GM18517 (cell line): ENCODE data around the gene CCNB2.
"Not testable (repeated sequence)": the region's sequence is repeated elsewhere in the genome, so short reads cannot be mapped to it uniquely, and the experiment has no call there.

Experiments
- ATAC-seq: cut with Tn5 transposase; IDR thresholded peaks from one replicate; pipeline ENCODE4 v1.9.1; 2021; ENCODE audit warnings: mild to moderate bottlenecking, moderate library complexity; ENCODE audit not compliant: unreplicated experiment

Gene CCNB2

DNA sequence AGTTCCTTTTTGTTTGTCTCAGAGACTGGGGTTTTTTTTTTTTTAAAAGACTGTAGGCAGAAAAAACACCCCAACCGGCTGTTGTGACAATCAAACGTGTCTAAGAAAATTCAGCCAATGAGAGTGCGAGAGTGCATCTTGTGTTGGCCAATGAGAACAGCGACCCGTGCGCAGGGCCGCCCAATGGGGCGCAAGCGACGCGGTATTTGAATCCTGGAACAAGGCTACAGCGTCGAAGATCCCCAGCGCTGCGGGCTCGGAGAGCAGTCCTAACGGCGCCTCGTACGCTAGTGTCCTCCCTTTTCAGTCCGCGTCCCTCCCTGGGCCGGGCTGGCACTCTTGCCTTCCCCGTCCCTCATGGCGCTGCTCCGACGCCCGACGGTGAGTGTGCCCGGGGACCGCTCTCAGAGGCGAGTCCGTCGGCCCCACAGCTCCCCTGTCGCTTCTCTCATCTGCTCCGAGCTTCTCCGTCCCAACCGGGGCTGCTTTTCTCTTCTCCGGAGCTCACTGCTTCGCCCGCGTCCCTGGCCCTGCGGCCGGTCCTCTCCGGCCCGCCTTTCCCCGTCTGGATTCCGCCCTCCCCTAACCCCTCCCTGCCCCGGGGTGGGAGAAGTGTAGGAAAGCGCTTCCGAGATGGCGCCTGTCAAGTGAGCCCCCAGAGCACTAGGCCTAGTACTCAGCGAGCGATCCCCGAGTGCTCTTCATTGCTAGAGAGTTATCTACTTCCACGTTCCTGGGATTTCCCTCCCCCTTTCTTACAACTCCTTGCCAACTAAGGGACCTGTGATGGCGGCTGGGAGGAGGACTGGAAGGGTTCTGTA is at the start of gene CCNB2:
TSS of gene CCNB2 (plus strand) at position 235 of the 821 bp plus-strand sequence. CDS start at position 358, 123 bp downstream.
- peak; percentile 96 for ATAC-seq

DNA sequence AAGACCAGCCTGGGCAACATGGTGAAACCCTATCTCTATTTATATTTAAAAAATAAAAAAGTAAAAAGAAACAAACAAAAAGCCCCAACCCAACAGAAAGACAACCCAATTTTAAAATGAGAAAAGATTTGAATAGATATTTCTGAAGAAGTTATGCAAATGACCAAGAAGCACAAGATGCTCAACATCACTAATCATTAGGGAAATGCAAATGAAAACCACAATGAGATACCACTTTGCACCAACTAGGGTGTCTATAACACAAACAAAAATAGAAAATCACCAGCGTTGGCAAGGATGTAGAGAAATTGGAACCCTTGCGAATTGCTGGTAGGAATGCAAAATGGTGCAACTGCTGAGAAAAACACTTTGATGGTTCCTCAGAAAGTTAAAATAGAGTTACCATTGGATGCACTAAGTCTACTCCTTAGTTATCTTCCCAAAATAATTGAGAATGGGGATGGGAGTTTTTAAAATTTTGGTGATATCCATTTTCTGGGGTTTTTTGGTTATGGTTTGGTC is 45.8 kb upstream of the CCNB2 start:
- ATAC-seq: no peak

DNA sequence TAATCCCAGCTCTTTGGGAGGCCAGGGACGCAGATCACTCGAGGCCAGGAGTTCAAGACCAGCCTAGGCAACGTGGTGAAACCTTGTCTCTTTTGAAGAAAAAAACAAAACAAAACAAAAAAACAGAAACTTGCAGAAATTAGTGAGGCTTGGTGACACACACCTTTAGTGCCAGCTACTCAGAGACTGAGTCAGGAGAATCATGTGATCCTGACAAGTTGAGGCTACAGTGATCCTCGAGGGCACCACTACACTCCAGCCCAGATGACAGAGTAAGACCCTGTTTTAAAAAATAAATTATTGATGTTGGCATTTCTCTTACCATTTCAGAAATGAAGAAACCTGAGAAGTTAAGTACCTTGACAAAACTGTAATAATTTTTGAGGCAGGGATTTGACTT is 44.6 kb upstream of the CCNB2 start:
- ATAC-seq: no peak

DNA sequence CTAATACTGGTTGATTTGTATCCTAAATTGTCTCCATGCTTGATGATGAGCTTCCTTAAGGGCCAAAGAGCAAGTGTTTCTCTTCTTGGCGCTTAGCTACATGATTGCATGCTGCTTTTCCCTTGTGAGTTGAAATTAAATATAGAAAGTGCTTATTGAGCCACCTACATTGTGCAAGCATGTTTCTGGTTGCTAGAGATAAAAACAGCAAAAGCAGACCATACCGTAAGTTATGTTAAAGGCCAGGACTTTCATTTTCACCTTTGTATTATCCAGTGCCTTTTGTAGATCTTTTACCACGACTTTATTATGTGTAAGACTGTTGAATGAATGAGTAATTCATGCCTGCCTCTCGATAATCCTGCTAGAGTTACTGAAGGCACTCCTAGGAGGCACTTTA is 41.9 kb upstream of the CCNB2 start:
- ATAC-seq: no peak

DNA sequence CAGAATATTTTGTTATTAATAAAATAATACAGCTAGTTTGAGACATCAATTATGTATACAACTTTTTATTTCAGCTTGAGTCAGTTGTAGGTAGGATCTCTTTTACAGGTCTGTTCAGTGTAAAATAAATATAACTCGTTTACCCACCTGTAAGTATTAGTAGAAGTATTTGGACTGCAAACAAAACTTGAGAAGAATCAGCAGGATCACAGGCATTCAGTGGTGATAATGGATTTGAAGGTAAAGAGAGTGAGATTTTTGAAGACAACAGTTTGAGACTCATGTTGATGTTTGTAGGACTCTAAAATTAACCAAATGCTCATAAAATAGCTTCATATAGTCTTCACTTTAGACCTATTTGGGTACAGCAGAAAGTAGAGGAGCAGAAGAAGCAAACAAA is 35.5 kb upstream of the CCNB2 start:
- ATAC-seq: no peak

DNA sequence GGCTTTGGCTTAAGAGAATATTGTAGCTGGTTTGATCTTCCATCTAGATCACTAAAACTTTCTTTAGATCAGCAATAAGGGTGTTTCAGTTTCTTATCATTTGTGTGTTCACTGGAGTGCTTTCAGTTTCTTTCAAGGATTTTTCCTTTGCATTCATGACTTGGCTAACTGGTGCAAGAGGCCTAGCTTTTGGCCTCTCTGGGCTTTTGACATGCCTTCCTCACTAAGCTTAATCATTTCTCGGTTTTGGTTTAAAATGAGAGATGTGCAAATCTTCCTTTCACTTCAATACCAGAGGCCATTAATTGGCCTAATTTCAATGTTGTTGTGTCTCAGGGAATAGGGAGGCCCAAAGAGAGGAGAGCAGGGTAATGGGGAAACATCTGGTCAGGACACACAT is 30.3 kb upstream of the CCNB2 start:
- peak; percentile 52 for ATAC-seq

DNA sequence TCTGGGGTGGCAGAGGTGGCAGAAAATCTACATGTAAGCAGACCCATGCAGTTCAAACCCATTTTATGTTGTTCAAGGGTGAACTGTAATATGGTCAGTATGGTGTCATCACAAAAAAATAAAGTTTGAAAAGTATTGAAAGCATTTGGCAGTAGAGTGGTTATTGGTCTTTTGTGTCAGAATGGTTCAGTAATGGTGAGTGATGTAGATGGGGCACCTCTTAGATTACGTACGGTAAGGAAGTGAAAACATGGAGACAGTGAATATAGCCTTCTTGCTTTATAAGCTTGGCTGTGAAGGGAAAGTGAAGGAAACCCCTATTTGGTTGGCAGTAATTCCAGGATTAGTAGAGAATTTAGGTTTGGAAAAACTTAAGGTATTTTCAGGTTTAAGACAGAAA is 17.2 kb upstream of the CCNB2 start:
- ATAC-seq: no peak

DNA sequence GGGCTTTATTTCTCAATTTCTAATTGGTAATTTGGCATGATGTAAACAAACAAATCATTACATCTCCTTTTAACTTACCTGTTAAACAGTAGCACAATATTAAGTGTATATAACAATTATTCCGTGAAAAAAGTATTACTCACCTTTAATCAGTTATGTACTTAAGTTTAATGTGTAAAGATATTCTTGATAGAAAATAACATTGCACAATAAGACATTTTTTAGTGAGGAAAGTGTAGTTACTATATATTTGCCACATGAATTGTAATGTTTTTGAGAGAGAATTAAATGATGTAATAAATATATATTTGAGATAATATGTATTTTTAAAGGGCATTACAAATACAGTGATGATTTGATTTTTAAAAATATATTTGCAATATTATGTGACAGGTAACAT is 10.9 kb upstream of the CCNB2 start:
- ATAC-seq: no peak

DNA sequence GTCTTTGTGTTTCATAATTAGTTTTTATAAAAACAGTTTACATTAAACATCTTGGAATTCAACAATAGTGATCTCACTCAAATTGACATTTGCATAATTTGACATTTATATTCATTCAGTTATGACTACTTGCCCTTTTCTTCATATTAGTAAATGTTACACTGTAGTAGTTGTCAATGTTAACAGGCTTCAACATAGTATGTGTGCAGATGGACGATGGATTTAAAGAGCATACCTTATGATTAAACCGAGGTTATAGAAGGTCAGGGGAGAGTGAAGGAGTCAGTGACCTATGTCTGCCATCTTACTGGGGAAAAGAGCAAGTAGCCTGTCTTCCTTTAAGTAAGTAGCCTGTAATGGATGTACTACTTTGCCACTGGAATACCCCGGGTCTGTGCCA is 8.5 kb upstream of the CCNB2 start:
- no peak for ATAC-seq

DNA sequence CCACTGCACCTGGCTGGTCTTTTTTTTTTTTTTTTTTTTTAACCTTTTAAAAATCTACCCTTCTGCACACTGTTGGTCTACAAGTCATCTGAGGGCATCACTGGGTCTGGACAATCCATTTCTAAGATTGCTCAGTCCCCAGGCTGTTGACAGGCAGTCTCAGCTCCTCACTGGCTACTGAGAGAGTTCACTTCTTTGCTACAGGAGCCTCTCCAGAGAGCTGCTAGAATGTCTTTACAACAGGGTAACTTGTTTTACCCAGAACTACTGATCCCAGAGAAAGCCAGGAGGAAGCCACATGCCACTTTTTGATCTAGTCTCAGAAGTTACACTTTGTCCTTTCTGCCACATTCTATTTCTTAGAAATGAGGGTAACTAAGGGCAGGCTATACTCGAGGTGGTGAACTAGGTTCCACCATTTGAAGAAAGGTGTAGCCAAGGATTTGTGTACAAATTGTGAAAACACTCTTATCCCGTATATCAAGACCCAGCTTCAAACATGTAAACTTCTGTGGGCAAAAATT is 5.7 kb upstream of the CCNB2 start:
- ATAC-seq: no peak

DNA sequence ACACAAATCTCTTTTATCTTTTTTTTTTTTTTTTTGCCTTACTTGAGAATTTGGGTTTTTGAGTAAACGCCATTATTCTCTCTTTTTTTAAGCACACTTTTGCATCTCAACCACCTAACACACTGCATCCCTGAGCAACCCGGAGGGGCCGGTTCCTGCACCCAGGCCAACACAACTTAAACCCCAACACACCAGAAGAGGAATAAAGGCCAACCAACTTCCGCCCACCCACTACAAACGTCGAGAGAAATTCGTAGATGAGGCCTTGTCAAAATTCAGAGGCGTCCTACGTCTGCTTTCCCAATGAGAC is 389 bp upstream of the CCNB2 start:
- no peak for ATAC-seq

DNA sequence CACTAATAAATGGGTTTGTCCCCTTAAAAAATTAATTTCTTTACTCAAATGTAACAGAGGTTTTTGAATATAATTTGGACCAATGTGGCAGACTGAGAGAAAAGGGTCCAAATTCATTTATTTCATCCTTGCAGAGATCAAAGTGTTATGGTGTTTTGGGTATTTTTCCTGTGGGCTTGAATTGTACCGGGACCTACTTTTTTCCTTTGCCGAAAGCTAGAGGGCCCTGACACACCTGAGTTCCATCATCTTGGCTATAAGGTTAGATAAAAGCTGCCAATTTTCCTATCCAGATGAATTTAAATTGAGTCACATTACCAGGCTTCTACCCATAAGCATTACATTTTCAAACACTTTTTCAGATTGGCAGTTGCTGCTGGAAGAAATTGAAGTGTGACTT is 908 bp downstream of the CCNB2 start:
- ATAC-seq: no peak

DNA sequence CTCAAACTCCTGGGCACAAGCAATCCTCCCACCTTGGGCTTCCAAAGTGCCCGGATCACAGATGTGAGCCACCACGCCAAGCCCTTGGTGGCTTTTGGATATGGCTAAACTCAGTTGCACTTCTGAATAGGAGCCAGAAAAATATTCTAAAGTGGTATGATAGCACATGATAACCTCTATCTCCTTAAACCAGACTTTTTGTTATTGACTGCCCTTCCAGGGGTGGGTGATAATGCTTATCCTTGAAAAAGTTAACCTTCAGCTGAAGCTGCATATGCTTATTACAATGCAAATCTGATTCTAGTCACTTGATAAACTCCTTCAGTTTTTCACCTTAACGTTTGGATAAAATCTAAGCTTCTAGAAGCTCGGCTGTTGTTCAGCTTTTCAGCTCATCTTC is 6.3 kb downstream of the CCNB2 start:
- no peak for ATAC-seq

DNA sequence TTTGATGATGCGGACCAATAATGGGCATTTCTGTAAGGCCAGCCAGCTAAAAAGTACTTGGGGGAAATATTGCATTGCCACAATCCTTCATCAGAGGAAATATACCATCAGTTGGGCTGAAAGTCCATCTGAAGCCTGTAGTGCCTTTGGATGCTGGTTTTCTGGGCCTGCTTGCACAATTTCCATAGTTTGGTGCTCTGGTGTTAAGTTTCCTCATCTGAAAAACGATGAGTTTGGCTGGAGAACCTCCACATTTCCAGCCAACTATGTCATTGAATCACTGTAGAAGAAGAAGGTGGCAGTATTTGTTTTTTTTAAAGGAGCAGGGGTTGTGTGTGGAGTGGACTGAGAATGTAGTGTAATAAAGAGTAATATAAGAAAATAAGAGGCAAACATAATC is 10.1 kb downstream of the CCNB2 start:
- ATAC-seq: no peak

DNA sequence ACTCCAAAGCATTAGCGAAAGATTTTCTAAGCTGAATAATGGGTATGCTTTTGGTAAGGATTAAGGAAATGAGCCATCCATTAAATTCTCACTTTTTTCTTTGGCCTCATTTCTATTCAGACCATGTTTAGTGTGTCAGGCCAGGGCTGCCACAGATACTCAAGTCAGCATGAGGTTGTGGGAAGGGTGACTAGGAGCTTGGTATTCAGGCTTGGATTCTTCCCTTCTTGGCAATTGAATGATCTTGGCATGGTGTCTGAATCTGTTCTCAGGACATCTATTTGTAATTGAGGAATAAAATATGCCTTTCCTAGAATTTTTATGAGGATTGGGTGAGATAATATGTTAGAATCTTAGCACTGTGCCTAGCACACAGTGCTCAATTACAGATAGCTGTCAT is 11.2 kb downstream of the CCNB2 start:
- no peak for ATAC-seq

DNA sequence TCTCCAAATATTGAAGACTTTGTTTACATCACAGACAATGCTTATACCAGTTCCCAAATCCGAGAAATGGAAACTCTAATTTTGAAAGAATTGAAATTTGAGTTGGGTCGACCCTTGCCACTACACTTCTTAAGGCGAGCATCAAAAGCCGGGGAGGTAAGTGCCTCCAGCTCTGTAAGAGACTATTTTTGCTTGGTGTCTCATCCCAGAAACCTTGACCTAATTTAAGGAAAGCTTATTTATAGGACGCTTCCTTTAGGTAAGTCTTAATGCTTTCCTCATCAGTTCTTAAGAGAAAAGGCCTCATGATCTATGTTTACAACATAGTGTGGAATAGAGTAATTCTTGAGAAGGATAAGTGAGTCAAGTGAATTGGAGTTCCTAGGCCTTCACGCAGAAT is 11.8 kb downstream of the CCNB2 start:
- ATAC-seq: no peak

DNA sequence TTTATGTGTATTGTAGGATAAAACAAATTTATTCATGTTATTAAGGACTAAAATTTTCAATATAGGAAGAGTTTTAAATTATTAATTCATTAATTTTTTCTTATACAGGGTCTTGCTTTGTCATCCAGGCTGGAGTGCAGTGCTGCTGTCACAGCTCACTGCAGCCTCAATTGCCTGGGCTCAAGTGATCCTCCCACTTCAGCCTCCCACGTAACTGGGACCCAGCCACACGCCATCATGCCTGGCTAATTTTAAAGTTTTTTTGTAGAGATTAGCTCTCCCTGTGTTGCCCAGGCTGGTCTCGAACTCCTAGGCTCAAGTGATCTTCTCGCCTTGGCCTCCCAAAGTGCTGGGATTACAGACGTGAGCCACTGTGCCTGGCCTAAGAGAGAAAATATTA is 14.7 kb downstream of the CCNB2 start:
- no peak for ATAC-seq

DNA sequence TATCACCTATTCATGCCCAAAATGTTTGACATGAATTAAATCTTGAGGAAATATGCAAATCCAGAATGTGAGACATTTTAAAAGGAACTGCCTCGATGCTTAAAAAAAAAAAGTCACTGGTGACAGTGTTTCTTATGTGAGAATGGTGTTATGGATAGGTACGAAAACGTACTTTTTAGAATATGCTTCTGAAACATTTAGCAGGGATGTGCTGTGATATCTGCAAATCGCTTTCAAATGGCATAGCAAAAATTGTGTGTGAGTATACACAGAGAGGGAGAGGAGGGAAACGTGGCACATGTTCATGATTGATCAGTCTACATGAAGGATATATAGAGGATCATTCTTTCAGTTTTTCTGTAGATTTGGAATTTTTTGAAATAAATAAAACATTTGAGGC is 16.0 kb downstream of the CCNB2 start:
- no peak for ATAC-seq

DNA sequence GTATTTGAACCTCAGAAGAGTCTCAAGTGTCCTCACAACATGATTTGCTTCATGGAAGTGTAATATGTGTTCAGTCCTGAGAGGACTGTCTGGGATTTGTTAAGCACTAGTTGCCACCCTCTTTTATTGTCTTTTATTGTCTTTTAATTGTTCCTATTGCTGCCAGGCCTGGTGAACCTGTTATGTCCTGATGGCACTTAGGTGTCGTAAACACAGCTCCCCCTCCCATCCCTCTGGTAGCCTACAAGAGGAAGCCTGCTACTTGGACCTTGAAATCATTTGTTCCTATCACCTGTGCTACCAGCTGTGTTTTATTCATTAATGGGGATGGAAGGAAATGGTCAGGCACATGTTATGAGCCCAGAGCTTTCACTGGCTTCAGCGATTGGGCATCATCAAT is 19.3 kb downstream of the CCNB2 start:
- no peak for ATAC-seq

DNA sequence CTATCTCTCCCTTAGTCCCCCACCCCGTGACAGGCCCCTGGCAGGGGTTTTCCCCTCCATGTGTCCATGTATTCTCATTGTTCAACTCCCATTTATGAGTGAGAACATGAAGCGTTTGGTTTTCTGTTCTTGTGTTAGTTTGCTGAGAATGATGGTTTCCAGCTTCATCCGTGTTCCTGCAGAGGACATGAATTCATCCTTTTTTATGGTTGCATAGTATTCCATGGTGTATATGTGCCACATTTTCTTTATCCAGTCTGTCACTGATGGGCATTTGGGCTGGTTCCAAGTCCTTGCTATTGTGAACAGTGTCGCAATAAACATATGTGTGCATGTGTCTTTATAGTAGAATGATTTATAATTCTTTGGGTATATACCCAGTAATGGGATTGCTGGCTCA is 20.7 kb downstream of the CCNB2 start:
- not testable (repeated sequence) for ATAC-seq

DNA sequence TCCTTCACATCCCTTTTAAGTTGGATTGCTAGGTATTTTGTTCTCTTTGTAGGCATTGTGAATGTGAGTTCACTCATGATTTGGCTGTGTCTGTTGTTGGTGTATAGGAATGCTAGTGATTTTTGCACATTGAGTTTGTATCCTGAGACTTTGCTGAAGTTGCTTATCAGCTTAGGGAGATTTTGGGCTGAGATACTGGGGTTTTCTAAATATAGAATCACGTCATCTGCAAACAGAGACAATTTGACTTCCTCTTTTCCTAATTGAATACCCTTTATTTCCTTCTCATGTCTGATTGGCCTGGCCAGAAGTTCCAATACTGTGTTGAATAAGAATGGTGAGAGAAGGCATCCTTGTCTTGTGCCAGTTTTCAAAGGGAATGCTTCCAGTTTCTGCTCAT is 22.3 kb downstream of the CCNB2 start:
- not testable (repeated sequence) for ATAC-seq

DNA sequence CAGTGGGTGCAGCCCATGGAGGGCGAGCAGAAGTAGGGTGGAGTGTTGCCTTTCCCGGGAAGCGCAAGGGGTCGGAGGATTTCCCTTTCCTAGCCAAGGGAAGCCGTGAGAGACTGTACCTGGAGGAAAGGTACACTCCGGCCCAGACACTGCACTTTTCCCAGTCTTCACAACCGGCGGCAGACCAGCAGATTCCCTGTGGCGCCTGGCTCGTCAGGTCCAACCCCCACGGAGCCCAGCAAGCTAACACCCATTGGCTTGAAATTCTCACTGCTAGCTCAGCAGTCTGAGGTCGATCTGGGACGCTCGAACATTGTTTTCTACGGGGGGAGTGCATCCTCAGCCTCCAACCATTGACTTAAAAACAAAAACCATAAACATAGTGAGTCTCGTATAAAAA is 26.5 kb downstream of the CCNB2 start:
- ATAC-seq: no peak
